Coronary artery (tissue), 2 donors: Measurements from ENCODE around the gene TRHDE.
"Not testable (repeated sequence)": the region's sequence is repeated elsewhere in the genome, so short reads cannot be mapped to it uniquely, and the experiment has no call there.

Source experiments
- DNase-seq: peaks from one replicate; pipeline ENCODE4 v3.0.0-alpha.2; 2017; ENCODE audit warnings: low spot score
- H3K27ac ChIP-seq, 2 donors: fragments of 200-600 bp; sonication (generic); one replicate each; pipeline ENCODE4 v1.5.1; 2016 to 2019
- H3K4me3 ChIP-seq: fragments of 200-600 bp; sonication (generic); 2 replicates; pipeline ENCODE4 v1.5.1; 2016; ENCODE audit warnings: mild to moderate bottlenecking, moderate library complexity
- CTCF ChIP-seq: fragments of 200-600 bp; sonication (generic); IDR thresholded peaks from one replicate; pipeline ENCODE4 v1.5.1; 2019; ENCODE audit warnings: antibody characterized with exemption

TRHDE gene

GRCh38 chr12:72510772-72511171 is 238.6 kb downstream of the TRHDE start:
- no peak overlapping the region for H3K4me3 ChIP-seq
- H3K27ac ChIP-seq, result no peak overlapping the region
- DNase-seq, result no peak
- no peak for TF ChIP-seq CTCF

GRCh38 chr12:72511498-72511897 is 239.3 kb downstream of the TRHDE start:
- no peak overlapping the region for H3K27ac ChIP-seq
- no peak for TF ChIP-seq CTCF
- no peak overlapping the region for H3K4me3 ChIP-seq
- DNase-seq, result no peak

GRCh38 chr12:72511906-72512305 is 239.7 kb downstream of the TRHDE start:
- TF ChIP-seq CTCF, result no peak
- no peak overlapping the region for H3K4me3 ChIP-seq
- H3K27ac ChIP-seq, result no peak overlapping the region
- no peak for DNase-seq

GRCh38 chr12:72520044-72520678 is 248.0 kb downstream of the TRHDE start:
- DNase-seq, H3K4me3 ChIP-seq, H3K27ac ChIP-seq: not testable (repeated sequence)

GRCh38 chr12:72521326-72521725 is 249.2 kb downstream of the TRHDE start:
- Histone ChIP-seq H3K27ac (no peak overlapping the region), H3K4me3 (no peak overlapping the region)
- no peak for DNase-seq
- TF ChIP-seq CTCF, result no peak

GRCh38 chr12:72522411-72522810 is 250.2 kb downstream of the TRHDE start:
- no peak for TF ChIP-seq CTCF
- Histone ChIP-seq H3K4me3 (no peak overlapping the region), H3K27ac (no peak overlapping the region)
- no peak for DNase-seq

GRCh38 chr12:72523754-72524153 is 251.6 kb downstream of the TRHDE start:
- Histone ChIP-seq H3K4me3 (no peak overlapping the region), H3K27ac (no peak overlapping the region)
- DNase-seq, result no peak
- TF ChIP-seq CTCF, result no peak
